ENCODE results near the gene MAST4.

MAST4 gene

DNA sequence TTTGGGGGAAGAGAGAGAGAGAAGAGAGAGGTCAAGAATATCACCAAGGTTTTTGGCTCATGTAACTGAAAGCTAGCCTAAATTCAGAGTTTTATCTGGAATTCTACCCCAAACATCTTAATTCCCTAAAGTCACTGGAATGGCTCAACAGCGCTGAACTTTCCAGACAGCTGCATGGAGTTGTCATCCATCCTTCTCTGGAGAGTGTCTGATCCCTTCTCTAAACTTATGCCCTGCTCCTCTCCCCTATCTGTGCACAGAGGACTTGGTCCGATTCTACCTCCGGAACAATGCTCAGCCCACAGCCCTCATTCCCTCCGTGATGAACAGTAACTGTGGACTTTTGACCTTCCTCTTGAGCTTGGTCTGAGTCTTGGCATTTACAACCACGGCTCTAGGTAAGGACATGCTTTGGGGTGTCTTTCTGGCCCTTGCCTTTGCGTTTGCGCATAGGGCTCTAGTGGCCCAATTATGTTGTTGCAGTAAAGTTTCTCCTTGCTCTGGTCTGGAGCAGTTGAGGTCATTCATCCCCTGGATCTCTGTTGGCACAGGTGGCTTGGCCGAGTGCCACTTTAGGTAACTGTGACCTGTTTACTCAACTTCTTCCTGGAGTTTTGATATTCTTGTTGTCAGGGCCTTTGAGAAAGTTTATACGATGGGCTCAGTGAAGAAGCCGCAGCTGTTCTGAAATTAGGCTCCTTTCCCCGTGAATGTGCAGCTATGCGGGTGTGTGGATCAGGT is 618.7 kb downstream of the MAST4 start:
- no peak for DNase-seq
- in situ Hi-C loops (cut with HindIII; ENCODE audit: low pct_ligation_motif_present, low pct_unique_long_range_greater_than_20kb, low sequenced_read_pairs), result no loop called here

DNA sequence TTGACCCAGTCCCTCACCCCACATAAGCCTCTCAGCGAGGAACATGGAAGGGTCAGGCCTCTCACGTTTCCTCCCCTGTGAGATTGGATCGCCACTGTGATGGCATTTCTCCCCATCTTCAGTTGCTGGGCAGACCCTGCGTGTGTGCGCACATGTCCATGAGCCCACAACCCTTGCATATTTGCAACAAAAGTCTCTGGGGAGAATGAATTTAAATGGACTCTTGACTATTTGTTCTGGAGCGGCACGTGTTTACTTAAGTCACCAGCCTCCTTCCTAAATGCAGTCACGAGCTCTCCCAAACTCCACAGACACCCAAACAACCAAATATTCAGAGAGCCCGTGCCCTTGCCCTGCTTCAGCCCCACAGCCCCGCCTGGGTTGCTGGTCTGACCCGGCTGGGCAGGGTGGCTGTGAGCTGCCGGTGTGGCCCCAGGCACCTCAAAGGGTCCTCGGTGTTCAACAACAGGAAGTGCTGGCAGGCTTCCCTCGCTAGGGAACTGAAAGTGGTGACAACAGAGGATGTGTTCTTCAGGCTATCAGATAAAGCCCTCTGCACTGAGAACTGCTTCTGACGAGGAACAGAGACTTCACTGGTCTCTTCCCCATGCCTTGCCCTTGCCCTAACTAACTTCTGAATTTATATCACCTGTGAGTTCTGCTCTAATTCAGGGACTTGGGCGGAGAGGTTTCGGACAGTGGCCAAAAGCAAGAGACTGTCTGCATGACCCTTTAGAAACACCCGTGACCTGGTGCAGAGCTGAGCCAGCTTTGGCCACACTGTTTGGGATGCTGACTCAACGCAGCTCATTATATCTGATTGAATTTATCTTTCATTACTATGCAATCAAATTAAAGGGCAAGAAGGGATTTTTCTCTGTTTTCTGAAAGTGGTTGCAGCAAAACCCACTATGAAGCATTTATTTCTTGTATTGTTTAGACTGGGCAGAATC is 619.6 kb downstream of the MAST4 start:
- in situ Hi-C loops (cut with HindIII; ENCODE audit: low pct_ligation_motif_present, low pct_unique_long_range_greater_than_20kb, low sequenced_read_pairs), result no loop called here

DNA sequence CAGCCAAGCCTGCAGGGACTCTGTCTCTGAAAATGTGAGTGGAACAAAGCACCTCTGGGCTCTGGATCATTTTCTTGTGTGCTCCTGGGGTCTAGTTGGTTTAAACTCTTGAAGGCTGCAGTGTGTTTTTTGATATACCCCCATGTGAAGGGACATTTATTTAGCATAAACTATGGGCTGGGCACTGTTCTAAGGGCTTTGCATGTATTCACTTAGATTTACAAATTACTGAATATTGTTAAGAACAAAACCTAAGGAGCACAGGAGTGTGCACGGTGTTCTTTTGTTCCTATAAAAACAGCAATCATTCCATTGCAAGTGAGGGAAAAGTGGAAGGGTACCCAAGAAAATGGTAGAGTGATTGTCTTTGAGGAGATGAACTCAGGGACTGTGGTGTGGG is 620.4 kb downstream of the MAST4 start:
- DNase-seq, result no peak
- in situ Hi-C loops (cut with HindIII; ENCODE audit: low pct_ligation_motif_present, low pct_unique_long_range_greater_than_20kb, low sequenced_read_pairs), result no loop called here

More for the DNA sequence above, 619.6 kb downstream of the MAST4 start:
- DNase-seq, result no peak
